Measurements from ENCODE around the gene CDH5.

The CDH5 gene

GRCh38 chr16:66426112-66427035, 59.9 kb downstream of the CDH5 start:
- Histone ChIP-seq H3K4me1 (ENCODE audit: insufficient read depth, low read length) (peaks cover 3% of the 10 kb centered on the region; the same call in 1 of the 2 replicates), H3K9ac (ENCODE audit: low read depth, low read length) (no peak overlapping the region), H3K27ac (ENCODE audit: low read depth, low read length) (no peak overlapping the region), H3K36me3 (ENCODE audit: insufficient read depth, low read length) (no peaks in the 10 kb centered on the region), H3K27me3 (ENCODE audit: insufficient read depth, low read length) (peaks cover 87% of the 10 kb centered on the region), H3K4me3 (ENCODE audit: low read length) (peak overlapping the region; percentile 49), H3K9me3 (ENCODE audit: insufficient read depth, low read depth, low read length) (no peaks in the 10 kb centered on the region)
- 16% methylated on average over 56 of the region's 56 CpGs for WGBS

- Histone ChIP-seq H3K36me3 (ENCODE audit: insufficient read depth, low read length) (no peaks in the 10 kb centered on the region), H3K27ac (ENCODE audit: low read depth, low read length) (no peak within 1 kb of the TSS), H3K4me1 (ENCODE audit: insufficient read depth, low read length) (peaks cover 3% of the 10 kb centered on the region; the same call in 1 of the 2 replicates), H3K27me3 (ENCODE audit: insufficient read depth, low read length) (peaks cover 87% of the 10 kb centered on the region), H3K9me3 (ENCODE audit: insufficient read depth, low read depth, low read length) (no peaks in the 10 kb centered on the region), H3K4me3 (ENCODE audit: low read length) (peak within 1 kb of the TSS; percentile 56), H3K9ac (ENCODE audit: low read depth, low read length) (no peak within 1 kb of the TSS)
- under 1% methylated on average over 118 of the region's 118 CpGs for WGBS
Measured at GRCh38 chr16:66427036-66427860, 60.8 kb downstream of the CDH5 start, which contains the start of gene BEAN1. TSS of gene BEAN1 (plus strand) at chr16:66427295. CDS start at chr16:66437677, 10,382 bp downstream.

- Histone ChIP-seq H3K36me3 (ENCODE audit: insufficient read depth, low read length) (no peaks in the 10 kb centered on the region), H3K9ac (ENCODE audit: low read depth, low read length) (no peak overlapping the region), H3K27ac (ENCODE audit: low read depth, low read length) (no peak overlapping the region), H3K4me1 (ENCODE audit: insufficient read depth, low read length) (peaks cover 3% of the 10 kb centered on the region; the same call in 1 of the 2 replicates), H3K27me3 (ENCODE audit: insufficient read depth, low read length) (peaks cover 80% of the 10 kb centered on the region), H3K9me3 (ENCODE audit: insufficient read depth, low read depth, low read length) (no peaks in the 10 kb centered on the region), H3K4me3 (ENCODE audit: low read length) (peak overlapping the region; percentile 56)
- WGBS = 3% methylated on average over 40 of the region's 40 CpGs
Measured at GRCh38 chr16:66427871-66428681, 61.6 kb downstream of the CDH5 start.

- Histone ChIP-seq H3K36me3 (ENCODE audit: insufficient read depth, low read length) (no peaks in the 10 kb centered on the region), H3K9ac (ENCODE audit: low read depth, low read length) (no peak overlapping the region), H3K4me3 (ENCODE audit: low read length) (peak overlapping the region; percentile 56; the same call in 1 of the 2 replicates), H3K9me3 (ENCODE audit: insufficient read depth, low read depth, low read length) (no peaks in the 10 kb centered on the region), H3K27ac (ENCODE audit: low read depth, low read length) (no peak overlapping the region), H3K27me3 (ENCODE audit: insufficient read depth, low read length) (peaks cover 73% of the 10 kb centered on the region), H3K4me1 (ENCODE audit: insufficient read depth, low read length) (peaks cover 3% of the 10 kb centered on the region; the same call in 1 of the 2 replicates)
- 24% methylated on average over 11 of the region's 11 CpGs for WGBS
Measured at GRCh38 chr16:66428682-66429251, 62.3 kb downstream of the CDH5 start.

- H3K27ac ChIP-seq (ENCODE audit: low read depth, low read length) = no peak overlapping the region
- no peaks in the 10 kb centered on the region for H3K36me3 ChIP-seq (ENCODE audit: insufficient read depth, low read length)
- 56% methylated on average over 9 of the region's 9 CpGs for WGBS
- no peak overlapping the region for H3K4me3 ChIP-seq (ENCODE audit: low read length)
- H3K9me3 ChIP-seq (ENCODE audit: insufficient read depth, low read depth, low read length) = no peaks in the 10 kb centered on the region
- H3K4me1 ChIP-seq (ENCODE audit: insufficient read depth, low read length) = peaks cover 3% of the 10 kb centered on the region; the same call in 1 of the 2 replicates
- peaks cover 66% of the 10 kb centered on the region for H3K27me3 ChIP-seq (ENCODE audit: insufficient read depth, low read length)
- H3K9ac ChIP-seq (ENCODE audit: low read depth, low read length) = no peak overlapping the region
Measured at GRCh38 chr16:66429290-66429962, 62.9 kb downstream of the CDH5 start.

- no peak overlapping the region for H3K4me3 ChIP-seq (ENCODE audit: low read length)
- peaks cover 58% of the 10 kb centered on the region for H3K27me3 ChIP-seq (ENCODE audit: insufficient read depth, low read length)
- peaks cover 3% of the 10 kb centered on the region; the same call in 1 of the 2 replicates for H3K4me1 ChIP-seq (ENCODE audit: insufficient read depth, low read length)
- H3K9ac ChIP-seq (ENCODE audit: low read depth, low read length) = no peak overlapping the region
- 87% methylated on average over 2 of the region's 3 CpGs for WGBS
- H3K9me3 ChIP-seq (ENCODE audit: insufficient read depth, low read depth, low read length) = no peaks in the 10 kb centered on the region
- no peak overlapping the region for H3K27ac ChIP-seq (ENCODE audit: low read depth, low read length)
- H3K36me3 ChIP-seq (ENCODE audit: insufficient read depth, low read length) = no peaks in the 10 kb centered on the region
Measured at GRCh38 chr16:66430214-66430613, 63.7 kb downstream of the CDH5 start.

- H3K9me3 ChIP-seq (ENCODE audit: insufficient read depth, low read depth, low read length) = no peaks in the 10 kb centered on the region
- 88% methylated on average over 8 of the region's 8 CpGs for WGBS
- no peak overlapping the region for H3K4me3 ChIP-seq (ENCODE audit: low read length)
- no peak overlapping the region for H3K9ac ChIP-seq (ENCODE audit: low read depth, low read length)
- H3K36me3 ChIP-seq (ENCODE audit: insufficient read depth, low read length) = no peaks in the 10 kb centered on the region
- peaks cover 3% of the 10 kb centered on the region; the same call in 1 of the 2 replicates for H3K4me1 ChIP-seq (ENCODE audit: insufficient read depth, low read length)
- no peak overlapping the region for H3K27ac ChIP-seq (ENCODE audit: low read depth, low read length)
- peaks cover 43% of the 10 kb centered on the region for H3K27me3 ChIP-seq (ENCODE audit: insufficient read depth, low read length)
Measured at GRCh38 chr16:66431760-66432159, 65.3 kb downstream of the CDH5 start.

GRCh38 chr16:66432429-66432828, 65.9 kb downstream of the CDH5 start:
- H3K27ac ChIP-seq (ENCODE audit: low read depth, low read length) = no peak overlapping the region
- no peaks in the 10 kb centered on the region for H3K9me3 ChIP-seq (ENCODE audit: insufficient read depth, low read depth, low read length)
- no peak overlapping the region for H3K9ac ChIP-seq (ENCODE audit: low read depth, low read length)
- peaks cover 39% of the 10 kb centered on the region for H3K27me3 ChIP-seq (ENCODE audit: insufficient read depth, low read length)
- WGBS = 89% methylated on average over 5 of the region's 5 CpGs
- no peak overlapping the region for H3K4me3 ChIP-seq (ENCODE audit: low read length)
- no peaks in the 10 kb centered on the region for H3K36me3 ChIP-seq (ENCODE audit: insufficient read depth, low read length)
- H3K4me1 ChIP-seq (ENCODE audit: insufficient read depth, low read length) = peaks cover 3% of the 10 kb centered on the region; the same call in 1 of the 2 replicates

- Histone ChIP-seq H3K4me3 (ENCODE audit: low read length) (no peak overlapping the region), H3K4me1 (ENCODE audit: insufficient read depth, low read length) (no peaks in the 10 kb centered on the region), H3K27ac (ENCODE audit: low read depth, low read length) (no peak overlapping the region), H3K9me3 (ENCODE audit: insufficient read depth, low read depth, low read length) (no peaks in the 10 kb centered on the region), H3K36me3 (ENCODE audit: insufficient read depth, low read length) (no peaks in the 10 kb centered on the region), H3K27me3 (ENCODE audit: insufficient read depth, low read length) (peaks cover 15% of the 10 kb centered on the region), H3K9ac (ENCODE audit: low read depth, low read length) (no peak overlapping the region)
- 86% methylated on average over 9 of the region's 9 CpGs for WGBS
Measured at GRCh38 chr16:66434619-66435430, 68.3 kb downstream of the CDH5 start.
